H1 (cell line): ENCODE results near the gene MECR. TPM values are rescaled to one million over a fixed set of nuclear protein-coding genes. Genes with fewer than 3 reads are reported as not detected.

Experiments used
- CTCF ChIA-PET: fragments of 300-600 bp; sonication (Branson Sonifier 250); formaldehyde crosslinking; loops from one replicate; lab custom pipeline; 2021; ENCODE audit not compliant: partially characterized antibody; lab: Charles Lee
- POLR2A ChIA-PET: fragments of 300-600 bp; sonication (Branson Sonifier 250); formaldehyde crosslinking; loops from one replicate; lab custom pipeline; 2021; ENCODE audit warnings: inconsistent platforms; ENCODE audit not compliant: partially characterized antibody; lab: Charles Lee
- DNase-seq, 2 experiments: peaks; one replicate each; pipeline versions ENCODE4 v3.0.0 to v3.0.0-alpha.2; 2010 to 2022; ENCODE audit warnings: low spot score in 2 of 2, low read depth in 1 of 2, mixed read lengths in 1 of 2
- FAIRE-seq: peaks from 2 replicates; lab custom pipeline; 2011; peaks lifted over from hg19 to GRCh38; lab: Jason Lieb, UNC
- H2AFZ ChIP-seq: 2 replicates; pipeline ENCODE4 v1.8.1; 2012; ENCODE audit warnings: low read length, inconsistent platforms
- H2AK5ac ChIP-seq: 2 replicates; pipeline ENCODE4 v1.6.1; 2013; ENCODE audit warnings: low read depth, low read length
- H2BK120ac ChIP-seq: replicated peaks from 2 replicates; pipeline ENCODE3; 2013; ENCODE audit warnings: low read depth, low read length, inconsistent platforms
- H2BK12ac ChIP-seq: 2 replicates; pipeline ENCODE4 v1.6.1; 2013; ENCODE audit warnings: low read depth, low read length
- H2BK15ac ChIP-seq: 2 replicates; pipeline ENCODE4 v1.6.1; 2013; ENCODE audit warnings: low read length
- H2BK20ac ChIP-seq: 2 replicates; pipeline ENCODE4 v1.6.1; 2013; ENCODE audit warnings: low read length
- H2BK5ac ChIP-seq: 2 replicates; pipeline ENCODE4 v1.6.1; 2013; ENCODE audit warnings: low read depth, low read length
- H3K14ac ChIP-seq: 2 replicates; pipeline ENCODE4 v1.6.1; 2013; ENCODE audit warnings: inconsistent platforms; ENCODE audit not compliant: insufficient read length
- H3K18ac ChIP-seq: 2 replicates; pipeline ENCODE4 v1.6.1; 2013; ENCODE audit warnings: low read length; ENCODE audit errors: extremely low read depth
- H3K23ac ChIP-seq: 2 replicates; pipeline ENCODE4 v1.6.1; 2013; ENCODE audit warnings: inconsistent platforms; ENCODE audit not compliant: insufficient read length
- H3K23me2 ChIP-seq: 2 replicates; pipeline ENCODE4 v1.6.1; 2013; ENCODE audit warnings: low read depth, low read length
- H3K27ac ChIP-seq: 2 replicates; pipeline ENCODE4 v1.6.1; 2011; ENCODE audit warnings: low read depth, low read length, inconsistent platforms
- H3K27me3 ChIP-seq, 4 experiments: replicated peaks in 1 of 4; 1 replicate in 1 of 4; 2 replicates in 3 of 4; pipeline versions ENCODE4 v1.6.1 to v1.8.1; 2011 to 2013; ENCODE audit warnings: low read length in 3 of 4, mild to moderate bottlenecking in 3 of 4, inconsistent platforms in 2 of 4, mixed read lengths in 2 of 4, moderate library complexity in 1 of 4; ENCODE audit not compliant: control insufficient read depth in 3 of 4, insufficient read depth in 3 of 4; ENCODE audit errors: extremely low read depth in 1 of 4
- H3K36me3 ChIP-seq, 4 experiments: 2 replicates each; pipeline versions ENCODE4 v1.6.1 to v1.8.1; 2011 to 2013; ENCODE audit warnings: mild to moderate bottlenecking in 4 of 4, low read length in 3 of 4, moderate library complexity in 2 of 4, control low read depth in 1 of 4, inconsistent platforms in 1 of 4; ENCODE audit not compliant: insufficient read depth in 4 of 4, control insufficient read depth in 2 of 4
- H3K4ac ChIP-seq: replicated peaks from 2 replicates; pipeline ENCODE3; 2013; ENCODE audit warnings: low read length, low read depth, mixed read lengths, inconsistent platforms; ENCODE audit not compliant: insufficient read length
- H3K4me1 ChIP-seq, 4 experiments: replicated peaks in 1 of 4; 1 replicate in 1 of 4; 2 replicates in 3 of 4; pipeline versions ENCODE4 v1.6.1 to v1.8.1; 2011 to 2013; ENCODE audit warnings: low read length in 3 of 4, inconsistent platforms in 2 of 4, mixed read lengths in 1 of 4; ENCODE audit not compliant: insufficient read depth in 4 of 4, control insufficient read depth in 3 of 4
- H3K4me2 ChIP-seq, 2 experiments: 2 replicates each; pipeline versions ENCODE4 v1.6.1 to v1.8.1; 2011 to 2013; ENCODE audit warnings: low read depth in 2 of 2, low read length in 2 of 2, control low read depth in 1 of 2, inconsistent platforms in 1 of 2, mild to moderate bottlenecking in 1 of 2; ENCODE audit not compliant: insufficient read depth in 1 of 2
- H3K4me3 ChIP-seq, 4 experiments: fragments of 200-600, 300-600 bp in 1 of 4; sonication (generic), shearing (Covaris generic), sonication (Bioruptor Twin) in 1 of 4; 2 replicates each; pipeline versions ENCODE4 v1.5.1 to v1.8.1; 2011 to 2016; ENCODE audit warnings: low read length in 4 of 4, low read depth in 3 of 4, control low read depth in 2 of 4, inconsistent platforms in 2 of 4, mild to moderate bottlenecking in 2 of 4, mixed read lengths in 1 of 4, moderate library complexity in 1 of 4; ENCODE audit not compliant: insufficient read depth in 2 of 4; ENCODE audit errors: extremely low read depth in 1 of 4
- H3K56ac ChIP-seq: replicated peaks from 2 replicates; pipeline ENCODE3; 2013; ENCODE audit warnings: low read depth, mild to moderate bottlenecking, mixed read lengths, low read length, inconsistent platforms; ENCODE audit not compliant: insufficient read length
- H3K79me1 ChIP-seq: 2 replicates; pipeline ENCODE4 v1.6.1; 2013; ENCODE audit warnings: low read depth, low read length, control low read depth
- H3K79me2 ChIP-seq, 2 experiments: 2 replicates each; pipeline versions ENCODE4 v1.6.1 to v1.8.1; 2012 to 2013; ENCODE audit warnings: low read length in 2 of 2, mild to moderate bottlenecking in 2 of 2, inconsistent platforms in 1 of 2; ENCODE audit not compliant: insufficient read depth in 2 of 2, control insufficient read depth in 1 of 2
- H3K9ac ChIP-seq, 4 experiments: replicated peaks in 1 of 4; 1 replicate in 1 of 4; 2 replicates in 3 of 4; pipeline versions ENCODE4 v1.6.1 to v1.8.1; 2011 to 2013; ENCODE audit warnings: low read depth in 3 of 4, low read length in 3 of 4, control low read depth in 2 of 4, mild to moderate bottlenecking in 2 of 4, moderate library complexity in 2 of 4, inconsistent platforms in 1 of 4; ENCODE audit errors: extremely low read depth in 1 of 4
- H3K9me3 ChIP-seq, 2 experiments: 2 replicates each; pipeline versions ENCODE4 v1.6.1 to v1.8.1; 2012 to 2013; ENCODE audit warnings: mild to moderate bottlenecking in 2 of 2, moderate library complexity in 2 of 2, control low read depth in 1 of 2, inconsistent platforms in 1 of 2, low read depth in 1 of 2, low read length in 1 of 2, mixed read lengths in 1 of 2; ENCODE audit not compliant: insufficient read depth in 2 of 2
- H4K20me1 ChIP-seq, 2 experiments: replicated peaks in 1 of 2; 2 replicates each; pipeline versions ENCODE3 to v1.8.1; 2011 to 2013; ENCODE audit warnings: inconsistent platforms in 2 of 2, low read length in 2 of 2, mild to moderate bottlenecking in 1 of 2; ENCODE audit not compliant: insufficient read depth in 2 of 2, control insufficient read depth in 1 of 2
- H4K5ac ChIP-seq: 2 replicates; pipeline ENCODE4 v1.6.1; 2013; ENCODE audit warnings: low read length, low read depth, mixed read lengths, inconsistent platforms; ENCODE audit not compliant: insufficient read length
- H4K8ac ChIP-seq: 2 replicates; pipeline ENCODE4 v1.8.0; 2013; ENCODE audit warnings: mild to moderate bottlenecking, moderate library complexity, low read length, inconsistent platforms; ENCODE audit not compliant: insufficient read depth; ENCODE audit errors: extremely low read depth
- H4K91ac ChIP-seq: replicated peaks from 2 replicates; pipeline ENCODE3; 2013; ENCODE audit warnings: low read length, mixed read lengths, inconsistent platforms; ENCODE audit not compliant: insufficient read length
- BACH1 ChIP-seq: IDR thresholded peaks from 2 replicates; pipeline ENCODE4 v1.6.1; 2012; ENCODE audit warnings: low read length, improper control_type of control experiment
- BCL11A ChIP-seq, 2 experiments: IDR thresholded peaks; one replicate each; pipeline ENCODE4 v1.6.1; 2011; ENCODE audit warnings: low read depth in 2 of 2, low read length in 2 of 2, mild to moderate bottlenecking in 2 of 2
- EGR1 ChIP-seq: IDR thresholded peaks from 2 replicates; pipeline ENCODE4 v1.6.1; 2011; ENCODE audit warnings: low read depth, low read length, borderline replicate concordance
- JUN ChIP-seq: IDR thresholded peaks from 2 replicates; pipeline ENCODE4 v1.6.1; 2011; ENCODE audit warnings: low read depth, mild to moderate bottlenecking, improper control_type of control experiment, low read length
- KDM1A ChIP-seq: fragments of 200-600, 300-600 bp; sonication (generic); IDR thresholded peaks from 2 replicates; pipeline ENCODE4 v1.7.1; 2016; ENCODE audit warnings: mild to moderate bottlenecking, low read length, borderline replicate concordance
- NRF1 ChIP-seq: IDR thresholded peaks from 2 replicates; pipeline ENCODE4 v1.6.1; 2011; ENCODE audit warnings: mild to moderate bottlenecking, low read depth, low read length, improper control_type of control experiment
- TEAD4 ChIP-seq: IDR thresholded peaks from 2 replicates; pipeline ENCODE4 v1.6.1; 2012; ENCODE audit warnings: low read depth, low read length, inconsistent platforms, mixed read lengths
- ZNF274 ChIP-seq: IDR thresholded peaks from 2 replicates; pipeline ENCODE4 v1.7.0; 2012; ENCODE audit warnings: low read length, borderline replicate concordance; ENCODE audit errors: extremely low read depth
- WGBS, 2 experiments: shearing (Covaris generic) in 1 of 2; methylation state at CpG; one replicate each; pipeline versions ENCODE4 v1.1.6 to v1.1.7; 2013 to 2015; ENCODE audit warnings: low lambda C conversion rate in 2 of 2, mixed read lengths in 2 of 2, inconsistent platforms in 1 of 2, low coverage in 1 of 2, missing lambda C conversion rate in 1 of 2; ENCODE audit not compliant: insufficient replicate concordance in 2 of 2, insufficient coverage in 1 of 2, insufficient read length in 1 of 2; ENCODE audit errors: extremely low coverage in 1 of 2, missing lambda C conversion rate in 1 of 2; 5-methylcytosine and 5-hydroxymethylcytosine counted together
- polyA plus RNA-seq, 7 experiments: library from polyadenylated mRNA; depleted of rRNA in 3 of 7; stranded (reverse) in 5 of 7; unstranded in 2 of 7; fragments of >200 nt in 5 of 7; fragments of 200-250 nt in 2 of 7; gene quantifications; 1 replicate in 5 of 7; 2 replicates in 1 of 7; 4 replicates in 1 of 7; pipeline versions ENCODE4 v1.2.1 to v1.2.3, GENCODE V29; 2011 to 2013; ENCODE audit warnings: missing spikeins in 2 of 7, mixed read lengths in 2 of 7
- total RNA-seq: library from RNA; stranded (reverse); fragmentation: NEBNext Ultra II Directional; extraction: Animal tissue kit (Norgen Biotek cat#: 25700); gene quantifications from 2 replicates; pipeline ENCODE4 v1.2.1, GENCODE V29; 2021
- TF ChIP-seq, protein P1 (sequence below): IDR thresholded peaks from 2 replicates; pipeline ENCODE4 v1.6.1; 2011; ENCODE audit warnings: low read depth, mild to moderate bottlenecking, low read length; ENCODE audit not compliant: insufficient read depth

Gene MECR
- total and polyA plus RNA-seq, 2 of the 8 experiments (the other 6 are each of a cell fraction or from before 2014, with no cell fraction given) = 24.2 to 24.4 TPM

DNA sequence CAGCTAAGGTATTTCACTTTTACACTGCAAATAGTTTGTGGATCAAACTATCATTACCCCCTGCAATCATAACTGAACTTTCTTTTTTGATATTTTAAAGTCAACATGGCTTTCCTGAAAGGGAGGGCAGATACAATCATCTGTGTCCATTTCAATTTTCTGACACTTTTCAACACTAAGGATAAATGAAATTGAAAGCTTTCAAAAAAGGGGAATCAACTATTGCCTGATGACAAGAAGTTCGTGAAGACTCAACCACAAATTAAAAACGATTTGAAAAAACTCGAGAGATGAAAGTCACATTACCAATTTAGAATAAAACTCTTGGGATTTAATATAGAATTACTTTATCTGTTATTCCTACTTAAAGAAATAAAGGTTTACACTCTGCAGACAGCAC is 60.8 kb downstream of the MECR start:
- no peak for TF ChIP-seq BCL11A (IDR thresholded peaks at IDR 0.05; ENCODE audit: low read depth in 2 of 2, low read length in 2 of 2)
- no peak for TF ChIP-seq KDM1A
- no peak for TF ChIP-seq EGR1
- TF ChIP-seq BACH1 = no peak
- no peak for TF ChIP-seq ZNF274
- TF ChIP-seq JUN = no peak
- TF ChIP-seq TEAD4 = no peak
- TF ChIP-seq, protein P1, sequence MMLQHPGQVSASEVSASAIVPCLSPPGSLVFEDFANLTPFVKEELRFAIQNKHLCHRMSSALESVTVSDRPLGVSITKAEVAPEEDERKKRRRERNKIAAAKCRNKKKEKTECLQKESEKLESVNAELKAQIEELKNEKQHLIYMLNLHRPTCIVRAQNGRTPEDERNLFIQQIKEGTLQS = no peak
- no peak for TF ChIP-seq NRF1
- ChIA-PET CTCF (interaction anchor here (0.9 to 2.2 kb wide), 3 partner anchors 12 to 28 kb away, joined by 3 to 12 read pairs (median 4); no protein-coding TSS in a partner anchor), POLR2A (interaction anchor here (0.8 to 9.0 kb wide), 3 partner anchors 8 to 33 kb away, joined by 3 to 105 read pairs (median 3); partner anchors contain the start of gene SRSF4)
- peaks cover 0 to 16% (median 0%) of the 10 kb centered on the region in 4 experiments; a peak in 2 of 8 replicates for H3K36me3 ChIP-seq
- H4K20me1 ChIP-seq = peaks cover 11 to 15% of the 10 kb centered on the region in 2 experiments
- H2BK120ac ChIP-seq = no peak overlapping the region
- no peak overlapping the region for H3K4me3 ChIP-seq
- H3K9ac ChIP-seq = no peak overlapping the region
- H2BK15ac ChIP-seq = no peak overlapping the region
- no peak overlapping the region for H3K18ac ChIP-seq
- no peaks in the 10 kb centered on the region for H3K9me3 ChIP-seq
- H3K4me1 ChIP-seq = peaks cover 7 to 18% (median 16%) of the 10 kb centered on the region in 4 experiments
- no peak overlapping the region for H3K4me2 ChIP-seq
- no peak overlapping the region for H2BK5ac ChIP-seq
- H3K79me2 ChIP-seq = peaks cover 17 to 91% of the 10 kb centered on the region in 2 experiments
- WGBS, 2 experiments = 93% methylated on average over 3 of the region's 3 CpGs; no CpG with 5 or more reads in 1 of the 2 experiments
- H3K27me3 ChIP-seq = no peaks in the 10 kb centered on the region
- H3K27ac ChIP-seq = no peak overlapping the region
- no peak overlapping the region for H4K8ac ChIP-seq
- no peak overlapping the region for H4K91ac ChIP-seq
- no peaks in the 10 kb centered on the region for H3K79me1 ChIP-seq
- H2AFZ ChIP-seq = no peak overlapping the region
- no peak overlapping the region for H3K56ac ChIP-seq
- DNase-seq = no peak
- no peak overlapping the region for H3K4ac ChIP-seq
- no peak for FAIRE-seq
- no peaks in the 10 kb centered on the region for H3K23me2 ChIP-seq
- no peak overlapping the region for H2AK5ac ChIP-seq
- no peak overlapping the region for H2BK20ac ChIP-seq
- no peak overlapping the region for H4K5ac ChIP-seq
- H3K23ac ChIP-seq = no peak overlapping the region
- no peak overlapping the region for H3K14ac ChIP-seq
- H2BK12ac ChIP-seq = no peak overlapping the region
